Measurements from ENCODE around the gene NTM.

NTM gene

GRCh38 chr11:132256528-132257279 lies 886.3 kb downstream of the NTM start:
- no peak for DNase-seq

GRCh38 chr11:132257871-132258270 lies 887.5 kb downstream of the NTM start:
- no peak for DNase-seq

GRCh38 chr11:132258875-132259274 lies 888.5 kb downstream of the NTM start:
- no peak for DNase-seq

GRCh38 chr11:132260636-132261035 lies 890.2 kb downstream of the NTM start:
- no peak for DNase-seq

GRCh38 chr11:132263241-132263640 lies 892.8 kb downstream of the NTM start:
- DNase-seq: no peak

GRCh38 chr11:132263875-132264274 lies 893.5 kb downstream of the NTM start:
- no peak for DNase-seq

GRCh38 chr11:132264616-132265015 lies 894.2 kb downstream of the NTM start:
- no peak for DNase-seq

GRCh38 chr11:132278801-132279574 lies 908.6 kb downstream of the NTM start:
- no peak for DNase-seq

GRCh38 chr11:132284048-132284447 lies 913.6 kb downstream of the NTM start:
- DNase-seq: no peak

- no peak for DNase-seq
Observed at GRCh38 chr11:132284611-132285010, 914.2 kb downstream of the NTM start.

GRCh38 chr11:132285631-132286030 lies 915.2 kb downstream of the NTM start:
- DNase-seq: no peak

GRCh38 chr11:132286106-132286505 lies 915.7 kb downstream of the NTM start:
- DNase-seq: no peak

GRCh38 chr11:132288036-132288435 lies 917.6 kb downstream of the NTM start:
- no peak for DNase-seq

GRCh38 chr11:132289590-132290256 lies 919.3 kb downstream of the NTM start:
- no peak for DNase-seq

GRCh38 chr11:132293586-132293985 lies 923.2 kb downstream of the NTM start:
- DNase-seq: no peak

GRCh38 chr11:132296946-132297610 lies 926.7 kb downstream of the NTM start:
- no peak for DNase-seq

GRCh38 chr11:132298357-132298756 lies 927.9 kb downstream of the NTM start:
- no peak for DNase-seq

GRCh38 chr11:132300283-132300682 lies 929.9 kb downstream of the NTM start:
- DNase-seq: no peak

GRCh38 chr11:132301465-132301864 lies 931.0 kb downstream of the NTM start:
- no peak for DNase-seq

GRCh38 chr11:132301900-132302299 lies 931.5 kb downstream of the NTM start:
- no peak for DNase-seq

GRCh38 chr11:132307309-132308020 lies 937.0 kb downstream of the NTM start:
- DNase-seq: no peak
